Tongue (tissue), 2 donors: Measurements from ENCODE around the gene VAC14. TPM values are rescaled to one million over a fixed set of nuclear protein-coding genes. Genes with fewer than 3 reads are reported as not detected.

ENCODE experiments used
- DNase-seq: peaks from one replicate; pipeline ENCODE4 v3.0.0-alpha.2; 2015
- total RNA-seq: library from RNA; depleted of rRNA; stranded (reverse); fragments of >200 nt; gene quantifications from one replicate; pipeline ENCODE4 v1.2.3, GENCODE V29; 2014

VAC14 gene
- total RNA-seq, 1 donor from 2014 or later = 23.8 TPM

- DNase-seq = no peak
Measured at GRCh38 chr16:70760221-70760620, 40.7 kb downstream of the VAC14 start.

- DNase-seq = no peak
Measured at GRCh38 chr16:70759666-70760065, 41.3 kb downstream of the VAC14 start.

GRCh38 chr16:70758786-70759185 is 42.2 kb downstream of the VAC14 start:
- DNase-seq = no peak

GRCh38 chr16:70757183-70757582 is 43.8 kb downstream of the VAC14 start:
- no peak for DNase-seq

- no peak for DNase-seq
Measured at GRCh38 chr16:70756071-70756470, 44.9 kb downstream of the VAC14 start.

- no peak for DNase-seq
Measured at GRCh38 chr16:70754851-70755600, 45.9 kb downstream of the VAC14 start.

GRCh38 chr16:70754371-70754770 is 46.6 kb downstream of the VAC14 start:
- no peak for DNase-seq

GRCh38 chr16:70753694-70754325 is 47.1 kb downstream of the VAC14 start:
- no peak for DNase-seq

- no peak for DNase-seq
Measured at GRCh38 chr16:70753228-70753627, 47.7 kb downstream of the VAC14 start.

GRCh38 chr16:70752426-70752825 is 48.5 kb downstream of the VAC14 start:
- no peak for DNase-seq

- DNase-seq = no peak
Measured at GRCh38 chr16:70751593-70751992, 49.4 kb downstream of the VAC14 start.

- peak; percentile 56 for DNase-seq
Measured at GRCh38 chr16:70750893-70751467, 50.0 kb downstream of the VAC14 start.

- DNase-seq = no peak
Measured at GRCh38 chr16:70749681-70750601, 51.0 kb downstream of the VAC14 start.

GRCh38 chr16:70749006-70749678 is 51.8 kb downstream of the VAC14 start:
- no peak for DNase-seq

GRCh38 chr16:70747703-70748631 is 53.0 kb downstream of the VAC14 start:
- DNase-seq = no peak

- DNase-seq = peak; percentile 46
Measured at GRCh38 chr16:70746708-70747424, 54.1 kb downstream of the VAC14 start.

GRCh38 chr16:70746040-70746707 is 54.8 kb downstream of the VAC14 start:
- peak; percentile 40 for DNase-seq

GRCh38 chr16:70745536-70746025 is 55.4 kb downstream of the VAC14 start:
- no peak for DNase-seq

- no peak for DNase-seq
Measured at GRCh38 chr16:70744366-70744765, 56.6 kb downstream of the VAC14 start.
